T-helper 1 cell (primary cell): ENCODE data around the gene AKNA.
A peak's percentile ranks its signal among the peaks of the same experiment; 100 is the strongest.

Experiments used
- DNase-seq, 5 donors: peaks; one replicate each; pipeline ENCODE4 v3.0.0-alpha.2; 2012 to 2020

AKNA gene

DNA sequence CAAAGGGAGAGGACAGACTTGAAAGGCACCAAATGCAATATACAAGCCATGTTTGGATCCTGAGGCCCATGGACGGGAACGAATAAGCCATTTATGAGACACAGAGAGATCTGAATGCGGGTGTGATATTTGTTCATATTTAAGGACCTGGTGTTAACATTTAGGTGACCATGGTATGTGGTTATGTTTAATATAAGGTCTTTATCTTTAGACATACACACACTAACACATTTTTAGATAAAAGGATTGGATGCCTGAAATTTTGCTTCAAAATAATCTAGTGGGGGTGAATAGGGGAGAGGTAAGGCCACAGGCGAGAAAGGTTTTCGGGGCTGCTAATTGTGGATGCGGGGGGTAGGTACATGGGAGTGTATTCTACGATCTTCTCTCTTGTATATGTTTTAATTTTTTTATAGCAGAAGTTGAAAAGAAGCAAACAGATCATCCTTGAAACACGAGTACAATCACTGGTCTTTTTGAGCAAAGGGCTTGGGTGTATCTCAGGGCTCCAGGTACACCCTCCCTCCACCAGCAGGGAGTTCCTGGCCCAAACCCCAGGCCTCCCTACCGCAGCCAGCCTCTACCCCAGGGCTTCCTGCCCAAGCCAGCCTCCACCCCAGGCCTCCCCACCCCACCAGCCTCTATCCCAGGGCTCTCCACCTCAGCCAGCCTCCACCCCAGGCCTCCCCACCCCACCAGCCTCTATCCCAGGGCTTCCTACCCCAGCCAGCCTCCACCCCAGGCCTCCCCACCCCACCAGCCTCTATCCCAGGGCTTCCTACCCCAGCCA lies 12.2 kb downstream of the AKNA start:
- peak in 1 of 5 donors; percentile 36 for DNase-seq

DNA sequence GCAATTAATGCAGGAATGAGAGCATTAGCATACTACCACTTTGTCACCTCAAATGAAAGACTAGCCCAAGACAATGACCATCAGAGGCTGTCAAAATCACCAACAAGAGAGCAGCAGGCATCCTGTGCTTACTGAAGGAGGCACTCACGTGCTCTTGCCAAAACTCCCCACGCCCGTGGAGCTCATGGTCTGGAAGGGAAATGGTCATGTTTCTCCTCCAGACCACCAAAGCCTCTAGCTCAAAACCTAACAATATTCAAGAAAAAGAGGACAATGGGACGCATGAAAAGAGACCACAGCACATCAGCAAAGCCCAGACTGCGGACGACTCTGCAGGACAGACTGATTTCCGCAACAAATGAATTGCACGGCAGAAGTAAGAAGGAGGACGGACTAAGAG lies 12.8 kb downstream of the AKNA start:
- DNase-seq, result no peak

DNA sequence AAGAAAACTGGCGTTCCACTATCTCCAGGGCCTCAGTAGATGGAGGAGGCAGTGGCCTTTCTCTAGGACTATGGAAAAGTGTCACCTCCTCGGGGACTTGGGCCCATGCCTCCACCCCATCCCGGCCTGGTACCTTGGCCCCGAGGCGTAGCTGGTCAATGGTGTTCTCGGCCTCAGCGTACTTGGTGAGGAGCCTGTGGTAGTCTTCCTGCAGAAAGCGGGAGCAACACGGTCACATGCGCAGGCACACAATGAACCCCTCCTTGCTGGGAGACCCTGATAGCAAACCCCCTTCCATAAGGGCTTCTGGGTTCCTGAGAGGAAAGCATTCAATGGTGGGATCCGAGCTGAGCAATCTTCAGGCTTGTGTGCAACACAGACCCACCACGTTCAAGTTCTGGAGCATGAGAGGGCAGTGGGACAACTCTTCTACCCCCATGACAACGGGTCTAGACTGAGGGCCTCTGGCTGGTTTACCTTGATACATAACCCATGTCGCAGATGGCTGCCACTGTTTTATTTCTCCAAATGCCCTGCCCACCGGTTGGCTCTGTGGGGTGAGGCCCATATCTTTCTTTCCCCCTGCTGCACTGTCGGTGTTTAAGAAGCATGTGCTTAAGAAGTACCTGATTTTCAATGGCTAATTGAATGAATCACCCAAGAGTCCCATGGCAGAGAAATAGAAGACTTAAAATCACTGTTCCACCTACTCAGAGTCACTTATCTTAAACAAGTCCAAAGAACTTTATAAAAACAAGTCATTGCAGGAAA lies 13.6 kb downstream of the AKNA start:
- no peak for DNase-seq

DNA sequence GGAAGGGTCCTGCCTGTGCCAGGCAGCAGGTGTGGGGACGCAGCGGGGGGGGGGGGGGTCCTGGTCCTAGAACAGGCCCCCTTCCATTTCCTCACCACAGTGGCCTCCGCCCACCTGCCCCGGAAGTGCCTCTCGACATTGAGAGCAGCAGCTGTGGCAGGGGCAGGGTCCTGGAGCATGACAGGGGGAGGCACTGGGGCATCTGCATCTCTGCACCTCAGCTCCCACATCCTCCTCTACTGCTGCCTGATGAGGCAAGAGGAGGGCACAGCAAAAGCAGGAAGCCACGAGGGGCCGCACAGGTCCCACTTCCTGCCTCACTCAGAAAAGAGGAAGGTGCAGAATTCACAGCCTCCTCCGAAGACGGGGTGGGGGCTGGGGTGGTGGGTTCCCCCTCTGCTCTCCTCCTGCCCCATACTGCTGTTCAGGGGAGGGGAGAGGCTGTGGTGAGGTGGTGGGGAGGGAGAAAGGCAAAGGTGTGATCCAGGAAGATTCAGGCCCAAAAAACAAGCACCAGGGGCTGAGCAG lies 14.8 kb downstream of the AKNA start:
- DNase-seq, result peak; percentile 71 to 97 (median 77)

DNA sequence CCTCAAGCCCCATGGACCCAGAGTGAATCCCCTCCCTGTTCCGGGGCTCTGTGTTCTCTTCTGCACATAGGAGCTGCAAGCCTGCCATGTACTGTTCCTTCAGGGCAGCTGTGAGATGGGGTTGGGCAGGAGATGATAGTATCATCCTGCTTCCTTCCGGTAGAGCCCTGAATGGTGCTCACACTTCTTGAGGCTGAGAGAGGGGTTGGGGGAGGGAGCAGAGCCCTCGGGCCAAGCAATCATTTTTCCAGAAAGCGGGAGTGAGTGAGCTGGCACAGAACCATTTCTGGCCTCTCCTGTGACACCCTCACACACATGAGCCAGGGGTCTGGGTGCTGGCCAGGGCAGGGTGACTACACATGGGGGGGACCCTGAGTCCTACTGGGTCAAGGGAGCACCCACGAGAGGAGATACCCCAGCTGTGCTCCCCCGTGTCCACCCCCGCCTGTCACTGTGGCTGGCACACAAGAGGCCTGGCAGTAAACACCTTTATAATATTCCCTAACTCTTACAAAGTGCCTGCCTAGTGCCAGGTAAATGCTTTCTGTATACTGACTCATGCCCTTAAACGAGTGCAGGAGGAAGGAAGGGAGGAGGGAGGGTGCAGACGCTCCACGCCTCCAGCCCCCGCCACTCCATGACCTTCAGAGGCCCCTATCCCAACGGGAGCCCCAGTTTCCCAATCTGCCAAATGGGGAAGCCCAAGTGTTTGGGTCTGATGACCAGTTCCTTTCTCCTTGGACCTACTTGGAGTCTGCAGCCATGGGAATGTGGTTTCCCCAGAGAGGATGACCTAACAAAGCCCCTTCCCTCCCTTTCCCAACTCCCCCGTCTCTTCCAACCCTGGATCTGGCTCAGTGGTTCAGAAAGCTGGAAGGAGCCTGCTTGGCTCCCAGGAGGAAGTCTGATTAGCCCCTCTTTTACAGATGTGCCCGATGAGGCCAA lies 15.5 kb downstream of the AKNA start:
- peak in 3 of 5 donors; percentile 31 to 84 (median 41) for DNase-seq

DNA sequence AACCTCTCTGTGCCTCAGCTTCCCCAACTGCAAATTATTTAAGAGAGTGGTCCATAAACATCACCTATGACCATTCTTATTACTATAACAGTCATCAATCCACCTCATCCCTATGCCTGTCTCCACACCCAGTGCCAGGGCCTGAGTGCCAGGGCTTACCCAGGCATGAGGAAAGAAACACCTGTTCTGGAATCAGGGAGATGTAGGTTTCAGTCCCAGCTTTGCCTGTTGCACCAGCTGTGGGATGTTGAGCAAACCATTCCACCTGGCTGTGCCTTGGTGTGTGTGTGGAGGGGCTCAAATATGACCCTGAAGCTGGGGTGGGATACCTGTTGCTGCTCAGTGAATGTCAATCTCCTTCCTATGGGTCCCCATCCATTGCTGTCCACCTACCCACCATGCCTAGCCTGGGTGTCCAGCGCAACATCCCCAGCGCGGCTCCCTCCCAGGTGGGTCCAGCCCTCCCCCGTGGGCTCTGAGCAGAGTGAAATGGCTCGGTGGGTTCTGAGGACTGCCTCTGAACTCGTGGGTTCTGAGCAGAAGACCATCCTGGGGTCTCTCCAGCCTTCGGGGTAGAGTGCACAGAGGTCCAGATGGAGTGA lies 16.3 kb downstream of the AKNA start:
- DNase-seq, result no peak

DNA sequence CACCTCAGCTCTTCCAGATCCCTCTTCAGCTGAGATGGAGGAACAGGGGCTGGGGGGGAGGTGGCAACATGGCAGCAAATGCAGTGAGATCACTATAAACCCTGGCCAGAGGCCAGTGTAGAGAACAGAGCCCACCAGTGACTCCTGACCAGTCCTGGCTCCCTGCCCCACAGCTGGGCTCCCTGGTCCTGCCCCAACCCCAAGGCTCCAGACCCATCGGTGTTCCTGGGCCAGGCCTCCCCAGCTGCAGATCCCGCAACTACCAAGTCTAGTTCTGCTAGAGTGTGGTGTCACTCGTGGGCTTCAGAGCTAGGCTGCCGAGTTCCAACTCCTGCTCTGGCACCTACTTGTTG lies 16.8 kb downstream of the AKNA start:
- DNase-seq, result no peak

DNA sequence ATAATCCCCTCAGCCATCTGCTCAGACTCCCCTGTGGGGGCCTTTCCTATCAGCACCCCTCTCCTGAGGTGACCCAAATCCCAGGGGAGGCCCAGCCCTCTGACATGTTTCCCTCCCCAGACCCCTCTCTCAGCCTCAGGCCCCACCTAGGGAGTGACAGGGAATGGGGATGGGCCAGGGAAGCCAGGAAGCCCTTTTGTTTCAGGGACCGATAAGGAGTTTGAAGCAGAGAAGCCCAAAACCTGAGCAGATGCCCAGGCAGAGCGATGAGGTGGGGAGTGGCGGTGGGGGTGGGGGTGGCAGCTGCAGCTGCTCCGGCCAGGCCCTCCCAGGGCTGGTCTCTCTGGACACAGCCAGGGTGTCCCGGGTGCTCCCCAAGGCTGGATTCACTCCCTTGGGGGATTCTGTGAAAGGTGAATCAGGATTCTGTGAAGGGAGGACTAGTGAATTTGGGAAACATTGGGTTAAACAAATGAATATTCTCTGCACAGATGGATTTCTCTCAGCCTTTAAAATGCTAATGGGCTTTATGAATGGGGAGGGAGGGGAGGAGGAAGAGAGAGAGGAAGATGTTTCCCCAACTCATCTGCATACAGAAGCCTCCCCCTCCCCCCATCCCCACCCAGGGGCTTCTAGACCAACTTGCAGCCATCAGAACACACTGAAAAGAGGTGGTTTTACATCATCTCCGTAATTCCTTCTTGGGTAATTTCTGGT lies 17.4 kb downstream of the AKNA start:
- DNase-seq, result no peak

DNA sequence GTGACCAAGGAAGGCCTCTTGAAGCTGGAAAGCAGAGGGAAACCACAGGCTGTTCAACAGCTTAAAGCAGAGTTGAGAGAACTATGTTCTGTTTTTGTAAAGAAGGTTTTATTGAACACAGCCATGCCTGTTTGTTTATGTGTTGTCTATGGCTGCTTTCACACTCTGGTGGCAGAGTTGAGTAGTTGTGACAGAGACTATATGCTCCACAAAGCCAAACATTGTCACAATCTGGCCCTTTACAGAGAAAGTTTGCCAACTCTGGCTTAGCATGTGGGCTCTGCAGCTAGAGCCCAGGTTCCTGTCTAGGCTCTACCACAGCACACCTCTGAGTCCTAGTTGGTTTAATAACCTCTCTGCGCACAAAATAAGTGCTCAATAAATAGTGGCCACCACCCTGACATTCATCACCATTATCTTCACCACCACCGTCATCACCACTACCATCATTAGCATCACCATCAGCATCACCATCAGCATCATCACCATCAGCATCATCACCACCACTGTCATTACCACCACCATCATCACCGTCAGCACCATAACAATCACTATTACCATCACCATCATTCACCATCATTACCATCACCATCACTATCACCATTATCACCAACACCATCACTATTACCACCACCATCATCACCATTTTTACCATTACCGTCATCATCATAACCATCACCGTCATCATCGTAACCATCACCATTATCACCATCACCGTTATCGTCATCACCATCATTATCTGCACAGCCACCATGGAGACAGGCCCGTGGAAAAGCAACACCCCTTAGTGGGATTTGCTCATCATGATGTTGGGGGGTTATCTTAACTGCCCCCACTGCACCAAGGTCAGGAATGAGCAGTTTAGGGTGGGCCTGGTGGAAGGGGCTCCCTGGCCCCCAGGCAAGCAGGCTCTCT lies 18.3 kb downstream of the AKNA start:
- no peak for DNase-seq

DNA sequence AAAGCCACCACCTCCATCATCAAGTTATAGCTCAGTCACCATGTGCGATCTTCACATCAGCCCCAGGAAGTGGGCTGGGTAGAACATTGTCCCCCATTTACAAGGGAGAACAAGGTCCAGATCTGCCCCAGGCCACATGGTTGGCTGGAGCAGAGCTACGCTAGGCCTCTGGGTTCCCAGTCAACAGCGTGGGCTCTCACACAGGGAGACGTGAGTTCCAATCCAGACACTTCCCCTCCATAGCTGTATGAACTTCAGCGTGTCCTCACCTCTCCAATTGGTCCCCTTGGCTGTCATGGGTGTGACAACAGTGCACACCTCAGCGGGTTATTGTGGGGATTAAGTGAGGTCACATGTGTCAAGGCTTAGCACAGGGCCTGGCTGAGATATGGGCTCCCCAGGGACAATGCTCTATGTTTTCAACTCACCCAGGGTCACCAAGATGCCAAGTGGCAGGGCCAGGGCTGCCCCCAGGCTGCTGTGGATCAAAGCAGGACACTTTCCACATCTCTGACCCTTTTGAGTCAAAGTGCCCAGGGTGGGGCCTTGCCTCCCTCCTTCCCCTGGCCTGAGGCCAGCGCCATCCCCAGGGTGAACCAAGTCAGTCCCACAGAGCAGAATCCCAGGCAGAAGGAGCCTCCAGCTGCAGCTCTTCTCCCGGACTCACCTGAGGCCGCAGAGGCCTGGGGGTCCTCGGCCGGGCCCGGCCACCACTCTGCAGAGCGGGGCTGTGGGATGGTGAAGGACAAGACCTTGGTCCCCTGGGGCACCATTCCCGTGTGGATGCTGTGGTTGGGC lies 19.8 kb downstream of the AKNA start:
- no peak for DNase-seq

DNA sequence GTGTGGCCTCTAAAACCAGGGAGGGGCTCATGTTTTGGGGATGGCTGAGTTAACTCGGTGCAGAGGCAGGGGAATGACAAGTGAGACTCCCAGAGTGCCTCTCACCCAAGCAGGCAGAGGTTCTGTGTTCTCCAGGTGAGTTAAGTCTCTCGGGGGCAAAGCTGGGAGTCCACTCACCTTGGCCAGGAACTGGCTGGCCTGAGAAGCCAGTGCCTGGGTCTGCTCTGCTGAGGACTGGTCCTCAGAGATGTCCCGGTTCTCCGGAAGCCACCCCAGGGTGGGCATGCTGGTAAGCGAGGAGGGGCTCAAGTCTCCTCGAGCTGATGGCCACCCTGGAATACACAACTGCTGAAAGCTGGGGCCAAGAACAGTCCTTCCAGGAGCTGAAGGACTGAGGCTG lies 20.4 kb downstream of the AKNA start:
- no peak for DNase-seq

DNA sequence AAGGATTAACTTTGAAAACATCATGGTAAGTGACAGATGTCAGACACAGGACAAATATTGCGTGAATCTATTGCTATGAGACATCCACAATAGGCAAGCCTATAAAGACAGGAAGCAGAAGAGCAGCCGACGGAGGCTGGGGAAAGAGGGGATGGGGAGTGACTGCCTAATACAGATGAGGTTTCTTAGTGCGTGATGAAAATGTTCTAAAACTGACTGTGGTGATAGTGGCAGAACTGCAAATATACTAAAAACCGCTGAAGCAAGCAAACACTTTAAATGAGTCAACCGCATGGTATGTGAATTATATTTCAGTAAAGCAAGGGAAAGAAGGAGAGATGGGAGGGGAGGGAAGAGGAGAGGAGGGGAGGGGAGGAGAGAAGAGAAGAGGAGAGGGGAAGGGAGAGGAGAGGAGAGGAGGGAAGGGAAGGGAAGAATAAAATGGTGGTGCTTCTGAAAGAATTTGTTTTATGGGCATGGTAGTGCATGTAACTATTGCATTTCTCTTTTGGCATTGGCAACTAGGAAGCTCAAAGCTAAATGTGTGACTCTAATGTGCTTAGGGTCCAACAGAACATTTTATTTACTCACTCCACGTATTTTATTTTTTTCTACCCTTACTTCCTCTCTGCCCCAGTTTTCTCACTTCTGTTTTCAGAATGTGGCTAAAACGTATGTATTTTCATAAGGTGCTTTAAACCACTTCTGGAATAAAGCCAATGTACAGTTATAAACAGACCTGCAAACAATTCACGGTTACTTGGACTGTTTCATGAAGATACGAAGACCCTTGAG lies 21.3 kb downstream of the AKNA start:
- DNase-seq, result peak in 1 of 5 donors; percentile 79

DNA sequence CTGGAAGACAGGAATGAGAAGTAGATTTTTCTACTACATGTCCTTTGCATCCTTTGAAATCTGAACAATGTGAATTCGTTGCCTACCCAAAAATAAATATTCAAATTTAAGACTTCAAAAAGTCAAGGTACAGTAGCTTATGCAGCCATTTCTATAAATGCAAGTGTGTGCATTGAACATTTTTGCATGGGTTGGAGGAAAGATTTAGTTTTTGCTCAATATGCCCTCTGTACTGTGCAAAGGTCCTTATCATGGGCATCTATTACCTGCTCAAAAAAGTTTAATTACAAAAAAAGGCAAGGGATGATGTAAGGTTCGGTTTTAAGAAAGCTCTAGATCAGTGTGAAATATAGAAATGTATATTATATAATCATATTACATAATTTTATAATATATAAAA lies 22.6 kb downstream of the AKNA start:
- no peak for DNase-seq

DNA sequence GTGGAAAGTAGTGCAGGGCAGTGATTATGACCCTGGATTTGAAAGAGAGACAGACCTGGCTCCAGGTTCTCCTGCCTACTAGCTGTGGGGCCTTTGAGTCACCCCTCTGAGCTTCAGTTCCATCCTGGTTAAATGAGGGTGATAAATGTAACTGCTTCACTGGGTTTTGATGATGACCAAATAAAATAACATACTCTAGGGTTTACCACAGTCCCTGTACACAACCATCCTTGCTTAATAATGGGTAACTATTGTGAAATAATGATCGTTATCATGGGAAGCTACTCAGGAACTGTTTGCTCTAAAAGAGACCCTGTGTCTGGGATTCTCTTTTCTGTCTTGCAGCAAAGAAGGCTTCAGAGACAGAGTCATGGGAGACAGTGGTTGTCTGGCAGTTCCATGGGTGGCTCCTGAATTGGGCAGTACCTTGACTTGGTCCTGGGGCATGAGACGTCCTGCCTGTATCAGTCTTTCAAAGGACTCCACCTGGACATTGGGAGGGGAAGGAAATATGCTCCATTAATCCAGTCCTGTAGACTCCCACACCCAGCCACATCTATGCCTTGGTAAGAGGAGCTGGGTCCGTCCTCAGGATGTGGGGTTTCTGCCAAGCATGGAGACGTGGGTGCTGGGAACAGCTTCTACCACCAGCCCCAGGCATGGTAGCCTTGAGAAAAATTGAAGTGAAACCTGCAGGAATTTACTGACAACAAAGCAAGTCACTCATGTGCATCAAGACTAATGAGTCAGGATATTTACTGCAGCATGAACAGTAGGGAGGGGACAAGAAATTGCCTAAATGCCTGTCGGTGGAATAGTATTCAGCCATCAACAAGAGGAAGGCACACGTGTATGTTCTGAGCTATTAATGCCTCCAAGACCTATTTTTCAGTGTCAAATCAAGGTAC lies 23.4 kb downstream of the AKNA start:
- DNase-seq, result peak in 1 of 5 donors; percentile 63

DNA sequence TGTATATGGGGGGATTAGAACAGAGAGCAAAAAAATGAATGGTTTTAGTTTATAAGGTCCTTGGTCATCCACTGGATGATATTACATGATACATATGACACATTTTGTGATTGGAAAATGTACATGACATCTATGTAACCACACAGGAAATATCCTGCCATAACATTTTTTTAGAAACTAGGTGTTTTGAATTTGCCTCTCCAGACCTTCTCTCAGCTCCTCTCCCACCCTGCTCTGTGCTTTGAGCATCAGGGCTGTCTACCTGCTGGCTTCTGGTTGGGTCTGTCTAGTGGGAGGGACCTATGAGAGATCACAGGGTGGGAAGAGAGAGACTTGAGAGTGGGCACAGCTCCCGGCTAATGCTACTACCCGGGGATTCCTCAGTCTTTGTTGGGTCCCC lies 24.4 kb downstream of the AKNA start:
- DNase-seq, result peak in 1 of 5 donors; percentile 38

DNA sequence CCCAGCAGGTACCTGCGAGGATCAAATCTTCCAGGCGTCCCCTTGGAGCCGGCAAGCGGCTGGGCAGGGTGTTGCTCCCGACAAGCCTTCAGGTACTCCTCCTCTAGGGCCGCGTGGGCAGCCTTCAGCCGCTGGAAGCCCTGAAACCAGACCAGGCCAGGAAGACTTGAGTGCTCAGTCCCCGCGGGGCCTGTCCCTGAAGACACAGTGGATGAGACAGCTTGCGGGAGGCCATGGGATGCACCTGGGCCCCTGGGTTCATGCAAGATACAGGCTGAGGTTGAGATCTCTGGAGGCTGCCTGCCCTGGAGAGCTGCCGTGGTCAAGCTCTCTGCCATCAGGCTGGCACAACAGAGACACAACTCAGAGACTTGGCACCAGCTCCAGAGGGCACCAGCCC lies 25.4 kb downstream of the AKNA start:
- no peak for DNase-seq

DNA sequence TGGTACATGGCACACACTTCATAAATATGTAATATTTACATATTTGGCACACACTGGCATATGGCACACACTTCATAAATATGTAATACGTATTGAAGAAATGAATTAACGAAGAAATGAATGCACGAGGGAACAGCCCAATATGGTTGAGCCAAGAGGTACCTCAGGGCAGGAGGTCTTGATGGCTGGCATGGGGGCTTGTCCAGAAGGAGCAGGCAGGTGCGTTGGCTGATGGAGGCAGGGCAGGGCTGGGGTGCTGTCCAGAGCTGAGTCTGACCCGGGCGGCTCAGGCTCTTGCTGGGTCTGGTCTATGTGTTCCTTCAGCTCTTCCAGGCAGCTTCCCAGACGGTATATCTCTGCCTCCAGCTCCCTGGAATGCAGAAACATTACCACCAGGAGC lies 26.2 kb downstream of the AKNA start:
- DNase-seq, result no peak

DNA sequence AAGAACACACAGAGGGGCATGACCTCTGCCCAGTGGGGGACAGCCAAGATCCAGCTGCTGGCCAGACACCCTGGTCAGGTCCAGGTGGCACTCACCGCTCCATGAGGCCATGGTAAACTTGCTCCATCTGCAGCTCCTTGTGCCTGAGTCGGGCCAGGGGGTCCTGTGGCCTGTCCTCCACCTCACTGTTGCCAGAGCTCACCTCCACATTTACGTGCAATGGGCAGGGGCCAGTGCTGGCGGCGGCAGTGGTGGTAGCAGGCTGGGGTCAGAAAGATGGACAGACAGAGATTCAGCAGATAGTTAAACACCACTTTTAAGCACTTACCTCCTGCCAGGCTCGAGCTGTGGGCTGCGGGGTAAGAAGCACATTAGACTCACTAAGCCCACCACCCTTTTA lies 28.0 kb downstream of the AKNA start:
- no peak for DNase-seq
